ENCODE measurements around the gene AKAP9. TPM values are rescaled to one million over a fixed set of nuclear protein-coding genes. Genes with fewer than 3 reads are reported as not detected.
A peak's percentile ranks its signal among the peaks of the same experiment; 100 is the strongest.

AKAP9 gene
- total RNA-seq, 6 experiments from 2014 or later: 24.6 to 30.4 (median 26.4) TPM

- Mint-ChIP-seq H3K4me1 (ENCODE audit: low read depth) (peaks cover 45% of the 10 kb centered on the region), H3K27me3 (ENCODE audit: insufficient read depth) (no peaks in the 10 kb centered on the region; the same call in 1 of the 2 replicates), H3K27ac (peak overlapping the region; percentile 100), H3K4me3 (peak overlapping the region; percentile 100), H3K9me3 (no peaks in the 10 kb centered on the region), H3K36me3 (ENCODE audit: low read depth) (peaks cover 9% of the 10 kb centered on the region)
- TF ChIP-seq CTCF (IDR thresholded peaks at IDR 0.05): no peak
- DNase-seq: no peak
Measured at GRCh38 chr7:92133133-92133736, 192.6 kb downstream of the AKAP9 start.

GRCh38 chr7:92133737-92134270 is 193.1 kb downstream of the AKAP9 start:
- peak; percentile 39 for DNase-seq
- H3K4me1 Mint-ChIP-seq (ENCODE audit: low read depth): peaks cover 45% of the 10 kb centered on the region
- H3K36me3 Mint-ChIP-seq (ENCODE audit: low read depth): peaks cover 8% of the 10 kb centered on the region
- peaks cover under 1% of the 10 kb centered on the region for H3K27me3 Mint-ChIP-seq (ENCODE audit: insufficient read depth)
- H3K27ac Mint-ChIP-seq: peak overlapping the region; percentile 100
- peak overlapping the region; percentile 100 for H3K4me3 Mint-ChIP-seq
- peak; percentile 91 for TF ChIP-seq CTCF (IDR thresholded peaks at IDR 0.05)
- no peaks in the 10 kb centered on the region for H3K9me3 Mint-ChIP-seq

DNA sequence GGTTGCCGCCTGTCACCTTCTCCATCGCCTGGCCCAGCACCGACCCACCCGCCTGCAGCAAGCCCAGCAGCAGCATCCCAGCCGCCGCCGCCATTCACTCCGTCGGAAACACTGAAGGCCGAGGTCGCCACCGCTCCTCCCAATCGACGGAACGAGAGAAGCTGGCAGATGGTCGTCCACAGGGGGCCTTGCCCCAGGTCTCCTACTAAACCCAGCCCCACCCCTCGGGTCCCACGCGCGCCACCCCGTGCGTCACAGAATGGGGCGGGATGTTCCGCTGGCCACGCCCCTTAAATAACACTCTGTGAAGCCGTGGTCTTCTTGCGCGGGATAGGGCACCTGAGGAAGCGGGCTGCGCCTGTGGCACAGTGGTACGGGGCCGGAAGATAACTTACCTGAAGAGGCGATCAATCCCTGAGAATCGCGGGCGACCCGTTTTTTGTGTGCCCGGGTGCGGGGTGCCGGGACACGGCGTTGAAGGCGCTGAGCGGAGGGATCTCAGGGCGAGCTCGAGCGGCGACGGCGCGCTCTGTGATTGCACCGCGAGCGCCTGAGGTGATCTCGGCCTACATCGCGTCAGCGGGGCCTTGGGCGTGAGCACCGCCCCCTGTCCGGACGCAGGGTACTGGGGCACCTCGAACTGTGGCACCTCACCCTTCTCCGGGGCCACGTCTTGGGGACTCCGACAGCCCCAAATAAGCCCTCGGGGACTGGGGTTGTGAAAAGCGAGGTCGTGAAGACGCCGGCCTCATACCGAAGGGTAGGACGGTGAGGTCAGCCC is 193.8 kb downstream of the AKAP9 start, which contains the start of gene CYP51A1:
Gene CYP51A1, minus strand, starts transcription at position 207 of the 781 bp plus-strand sequence. Its CDS starts 113 bp downstream, at position 94.
- H3K4me1 Mint-ChIP-seq (ENCODE audit: low read depth): peaks cover 45% of the 10 kb centered on the region
- peaks cover 1% of the 10 kb centered on the region for H3K27me3 Mint-ChIP-seq (ENCODE audit: insufficient read depth)
- H3K36me3 Mint-ChIP-seq (ENCODE audit: low read depth): peaks cover 8% of the 10 kb centered on the region
- TF ChIP-seq CTCF (IDR thresholded peaks at IDR 0.05): peak; percentile 32; the same call in 1 of the 2 replicates
- peak; percentile 79 for DNase-seq
- H3K9me3 Mint-ChIP-seq: no peaks in the 10 kb centered on the region
- H3K27ac Mint-ChIP-seq: peak within 1 kb of the TSS; percentile 100
- H3K4me3 Mint-ChIP-seq: peak within 1 kb of the TSS; percentile 100

- peaks cover 45% of the 10 kb centered on the region for H3K4me1 Mint-ChIP-seq (ENCODE audit: low read depth)
- no peaks in the 10 kb centered on the region for H3K9me3 Mint-ChIP-seq
- DNase-seq: no peak
- H3K27ac Mint-ChIP-seq: peak overlapping the region; percentile 100
- TF ChIP-seq CTCF (IDR thresholded peaks at IDR 0.05): no peak
- peaks cover 1% of the 10 kb centered on the region for H3K27me3 Mint-ChIP-seq (ENCODE audit: insufficient read depth)
- H3K4me3 Mint-ChIP-seq: peak overlapping the region; percentile 100
- peaks cover 8% of the 10 kb centered on the region for H3K36me3 Mint-ChIP-seq (ENCODE audit: low read depth)
Measured at GRCh38 chr7:92135052-92135889, 194.6 kb downstream of the AKAP9 start.

- Mint-ChIP-seq H3K27ac (no peak overlapping the region; the same call in 1 of the 2 replicates), H3K27me3 (ENCODE audit: insufficient read depth) (peaks cover 3% of the 10 kb centered on the region), H3K9me3 (no peaks in the 10 kb centered on the region), H3K4me3 (no peak overlapping the region), H3K36me3 (ENCODE audit: low read depth) (no peaks in the 10 kb centered on the region), H3K4me1 (ENCODE audit: low read depth) (peaks cover 27% of the 10 kb centered on the region)
- TF ChIP-seq CTCF (IDR thresholded peaks at IDR 0.05): no peak
- no peak for DNase-seq
Measured at GRCh38 chr7:92137557-92137956, 196.9 kb downstream of the AKAP9 start.
